Esophagus squamous epithelium (tissue), 5 donors: ENCODE results near the gene KLRC4. TPM values are rescaled to one million over a fixed set of nuclear protein-coding genes. Genes with fewer than 3 reads are reported as not detected.
"Not testable (repeated sequence)": the region's sequence is repeated elsewhere in the genome, so short reads cannot be mapped to it uniquely, and the experiment has no call there.

Source experiments
- DNase-seq: peaks from one replicate; lab custom pipeline; 2025; lab: John Stamatoyannopoulos, UW
- H3K27ac ChIP-seq, 4 donors: fragments of 200-600 bp; sonication (generic); one replicate each; pipeline ENCODE4 v1.5.1; 2016 to 2019; ENCODE audit warnings: mild to moderate bottlenecking in 1 of 4
- H3K27me3 ChIP-seq, 4 donors: fragments of 200-600 bp; sonication (generic); 1 replicate in 3 of 4; 2 replicates in 1 of 4; pipeline versions ENCODE4 v1.5.1 to v1.6.0; 2017 to 2021; ENCODE audit warnings: antibody characterized with exemption in 1 of 4
- H3K36me3 ChIP-seq, 3 donors: fragments of 200-600 bp; sonication (generic); one replicate each; pipeline ENCODE4 v1.5.1; 2016 to 2019
- H3K4me1 ChIP-seq, 3 donors: fragments of 200-600 bp; sonication (generic); one replicate each; pipeline ENCODE4 v1.5.1; 2017 to 2019
- H3K4me3 ChIP-seq, 4 donors: fragments of 200-600 bp; sonication (generic); 1 replicate in 3 of 4; 2 replicates in 1 of 4; pipeline ENCODE4 v1.5.1; 2016 to 2019; ENCODE audit warnings: mild to moderate bottlenecking in 2 of 4, moderate library complexity in 1 of 4
- H3K9me3 ChIP-seq, 3 donors: fragments of 200-600 bp; sonication (generic); one replicate each; pipeline ENCODE4 v1.5.1; 2016 to 2019
- CTCF ChIP-seq, 6 experiments: fragments of 450-650 bp in 4 of 6; fragments of 200-600 bp in 2 of 6; sonication (generic) in 2 of 6; IDR thresholded peaks; one replicate each; pipeline ENCODE4 v1.5.1; 2016 to 2019; ENCODE audit warnings: antibody characterized with exemption in 6 of 6, mild to moderate bottlenecking in 4 of 6, moderate library complexity in 4 of 6
- POLR2A ChIP-seq, 4 donors: fragments of 450-650 bp; IDR thresholded peaks; one replicate each; pipeline ENCODE4 v1.6.1; 2017; ENCODE audit warnings: antibody characterized with exemption in 4 of 4, mild to moderate bottlenecking in 4 of 4, moderate library complexity in 3 of 4
- WGBS, 2 donors: methylation state at CpG; one replicate each; pipeline ENCODE4 v1.1.5; 2018; 5-methylcytosine and 5-hydroxymethylcytosine counted together
- intact Hi-C: fragments of 100-400 bp; cut with DNase I; formaldehyde crosslinking; loops from one replicate; pipeline ENCODE4 v1.15.0; 2022
- total RNA-seq, 4 donors: library from RNA; depleted of rRNA; stranded (reverse); fragments of >200 nt; gene quantifications; one replicate each; pipeline ENCODE4 v1.1.0, GENCODE V29; 2016
- donor health status: DM: yes; HTN: yes; CAD: no.

Gene KLRC4
- total RNA-seq, 4 donors from 2014 or later, result 1.0 to 4.2 TPM; not detected in 2

GRCh38 chr12:10453156-10453555 lies 43.6 kb upstream of the KLRC4 start, which contains the start of gene KLRC1:
Gene KLRC1 (minus strand): TSS chr12:10453377. CDS start chr12:10451156, 2,221 bp downstream.
- DNase-seq, result no peak
- H3K4me1 ChIP-seq, result no peaks in the 10 kb centered on the region
- 35 to 40% methylated on average over 2 of the region's 2 CpGs for WGBS, 2 donors
- no peak within 1 kb of the TSS for H3K4me3 ChIP-seq
- no peaks in the 10 kb centered on the region for H3K36me3 ChIP-seq
- no peaks in the 10 kb centered on the region for H3K27me3 ChIP-seq
- H3K27ac ChIP-seq, result no peak within 1 kb of the TSS
- intact Hi-C loops, result no loop called here
- no peak for TF ChIP-seq CTCF (IDR thresholded peaks at IDR 0.05)
- no peak for TF ChIP-seq POLR2A (IDR thresholded peaks at IDR 0.05)
- peaks cover 0 to 18% (median 0%) of the 10 kb centered on the region in 3 donors for H3K9me3 ChIP-seq

DNA sequence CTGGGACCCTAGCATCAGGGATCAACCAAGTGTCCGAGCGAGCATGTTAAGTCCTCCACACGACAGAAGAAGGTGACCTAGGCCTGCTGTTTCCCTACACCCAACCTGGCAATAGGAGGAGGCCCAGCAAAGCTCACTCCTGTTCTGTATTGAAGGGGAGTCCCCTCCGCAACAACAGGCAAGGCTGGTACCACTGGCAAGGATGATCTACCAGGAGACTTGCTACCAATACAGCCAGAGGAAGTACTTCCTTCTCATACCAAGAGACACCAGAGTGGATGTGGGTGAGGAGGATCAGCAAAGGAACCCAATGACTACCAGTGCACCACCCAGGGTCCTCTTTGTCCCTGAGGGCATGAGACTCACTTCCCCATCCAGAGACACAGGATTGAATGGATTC lies 38.7 kb upstream of the KLRC4 start:
- TF ChIP-seq CTCF (IDR thresholded peaks at IDR 0.05) (no peak), POLR2A (IDR thresholded peaks at IDR 0.05) (no peak)
- no peaks in the 10 kb centered on the region for H3K9me3 ChIP-seq
- H3K36me3 ChIP-seq, result no peaks in the 10 kb centered on the region
- DNase-seq, result no peak
- H3K4me1 ChIP-seq, result no peaks in the 10 kb centered on the region
- no peak overlapping the region for H3K27ac ChIP-seq
- 86 to 100% methylated on average over 1 to 3 of the region's 4 CpGs for WGBS, 2 donors
- intact Hi-C loops, result no loop called here
- H3K27me3 ChIP-seq, result no peaks in the 10 kb centered on the region
- H3K4me3 ChIP-seq, result no peak overlapping the region

DNA sequence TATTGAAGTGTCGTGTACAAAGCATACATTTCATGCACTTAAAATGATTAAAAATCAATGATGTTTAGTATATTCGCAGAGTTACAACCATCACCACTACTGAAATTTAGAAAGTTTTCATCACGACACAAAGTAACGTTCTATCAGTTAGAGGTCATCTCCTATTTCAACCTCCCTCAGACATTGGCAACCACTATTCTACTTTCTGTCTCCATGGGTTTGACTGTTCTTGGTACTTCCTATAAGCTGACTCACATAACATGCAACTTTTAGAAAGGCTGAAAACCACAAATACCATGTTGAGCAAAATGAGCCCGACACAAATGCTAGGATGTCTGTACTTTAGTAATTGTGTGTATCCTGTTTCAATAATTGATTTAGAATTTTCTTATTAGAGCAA lies 36.5 kb upstream of the KLRC4 start:
- H3K4me3 ChIP-seq, intact Hi-C loops, H3K36me3 ChIP-seq, DNase-seq, H3K4me1 ChIP-seq, H3K27me3 ChIP-seq, H3K27ac ChIP-seq, H3K9me3 ChIP-seq: not testable (repeated sequence)
- 83 to 90% methylated on average over 5 of the region's 5 CpGs for WGBS, 2 donors

DNA sequence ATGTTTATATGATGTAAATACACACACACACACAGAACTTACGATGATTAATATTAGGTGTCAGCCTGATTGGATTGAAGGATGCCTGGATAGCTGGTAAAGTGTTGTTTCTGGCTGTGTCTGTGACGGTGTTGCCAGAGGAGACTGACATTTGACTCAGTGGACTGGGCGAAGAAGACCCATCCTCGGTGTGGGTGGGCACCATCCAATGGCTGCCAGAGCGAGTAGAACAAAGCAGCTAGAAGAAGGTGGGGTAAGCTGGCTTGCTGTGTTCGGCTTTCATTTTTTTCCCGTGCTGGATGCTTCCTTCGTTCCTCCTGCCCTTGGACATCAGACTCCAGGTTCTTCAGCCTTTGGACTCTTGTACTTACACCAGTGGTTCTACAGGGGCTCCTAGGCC lies 31.6 kb upstream of the KLRC4 start:
- DNase-seq, intact Hi-C loops, H3K9me3 ChIP-seq, H3K36me3 ChIP-seq, H3K4me1 ChIP-seq, H3K27me3 ChIP-seq, H3K27ac ChIP-seq, H3K4me3 ChIP-seq: not testable (repeated sequence)
- WGBS, 2 donors, result 88 to 91% methylated on average over 8 of the region's 8 CpGs

- H3K27ac ChIP-seq, DNase-seq, H3K36me3 ChIP-seq, H3K4me1 ChIP-seq, intact Hi-C loops, H3K9me3 ChIP-seq, H3K4me3 ChIP-seq, H3K27me3 ChIP-seq: not testable (repeated sequence)
- 44 to 53% methylated on average over 2 of the region's 2 CpGs for WGBS, 2 donors
Measured at GRCh38 chr12:10439608-10440274, 30.2 kb upstream of the KLRC4 start.

DNA sequence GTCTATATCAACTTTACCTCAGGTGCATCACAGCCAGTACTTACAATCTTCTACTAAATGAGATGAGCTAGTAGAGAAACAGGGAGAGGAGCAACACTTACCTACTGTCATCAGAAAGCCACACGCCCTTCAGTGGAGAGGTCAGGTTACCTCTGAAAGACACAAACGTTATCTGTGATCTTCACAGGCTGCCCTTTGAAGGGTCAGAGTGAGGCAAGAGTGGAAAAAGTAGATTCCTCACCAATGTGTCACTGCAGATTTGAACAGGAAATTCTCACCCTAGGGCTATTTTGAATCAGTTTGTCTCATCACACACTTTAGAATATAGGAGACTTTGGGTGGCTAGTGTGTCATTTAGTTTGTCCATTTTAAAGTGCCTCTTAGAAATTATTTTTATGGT lies 28.0 kb upstream of the KLRC4 start:
- DNase-seq, H3K36me3 ChIP-seq, intact Hi-C loops, H3K4me3 ChIP-seq, H3K4me1 ChIP-seq, H3K27me3 ChIP-seq, H3K27ac ChIP-seq, H3K9me3 ChIP-seq: not testable (repeated sequence)
- no CpG with 5 or more reads among the region's 2 CpGs for WGBS, 2 donors

GRCh38 chr12:10435816-10436215 lies 26.3 kb upstream of the KLRC4 start, which contains the start of gene KLRC2:
Gene KLRC2 (minus strand): TSS chr12:10436010. CDS start chr12:10435986, 24 bp downstream.
- intact Hi-C loops, H3K9me3 ChIP-seq, H3K27ac ChIP-seq, H3K4me1 ChIP-seq, H3K36me3 ChIP-seq, H3K27me3 ChIP-seq, DNase-seq, H3K4me3 ChIP-seq: not testable (repeated sequence)
- WGBS, 2 donors, result 13 to 18% methylated on average over 3 of the region's 3 CpGs

GRCh38 chr12:10430623-10431022 lies 21.1 kb upstream of the KLRC4 start:
- H3K4me1 ChIP-seq, H3K27ac ChIP-seq, intact Hi-C loops, DNase-seq, H3K4me3 ChIP-seq, H3K27me3 ChIP-seq, H3K9me3 ChIP-seq, H3K36me3 ChIP-seq: not testable (repeated sequence)
- WGBS, 2 donors, result 85% methylated on average over 4 of the region's 4 CpGs

DNA sequence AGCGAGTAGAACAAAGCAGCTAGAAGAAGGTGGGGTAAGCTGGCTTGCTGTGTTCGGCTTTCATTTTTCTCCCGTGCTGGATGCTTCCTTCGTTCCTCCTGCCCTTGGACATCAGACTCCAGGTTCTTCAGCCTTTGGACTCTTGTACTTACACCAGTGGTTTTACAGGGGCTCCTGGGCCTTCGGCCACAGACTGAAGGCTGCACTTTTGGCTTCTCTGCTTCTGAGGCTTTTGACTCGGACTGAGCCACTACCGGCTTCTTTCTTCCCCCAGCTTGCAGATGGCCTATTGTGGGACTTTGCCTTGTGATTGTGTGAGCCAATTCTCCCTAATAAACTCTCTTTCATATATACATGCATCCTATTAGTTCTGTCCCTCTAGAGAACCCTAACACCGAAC lies 16.4 kb upstream of the KLRC4 start:
- H3K9me3 ChIP-seq, DNase-seq, H3K27me3 ChIP-seq, H3K36me3 ChIP-seq, H3K27ac ChIP-seq, intact Hi-C loops, H3K4me3 ChIP-seq, H3K4me1 ChIP-seq: not testable (repeated sequence)
- 95 to 96% methylated on average over 6 to 8 of the region's 8 CpGs for WGBS, 2 donors

DNA sequence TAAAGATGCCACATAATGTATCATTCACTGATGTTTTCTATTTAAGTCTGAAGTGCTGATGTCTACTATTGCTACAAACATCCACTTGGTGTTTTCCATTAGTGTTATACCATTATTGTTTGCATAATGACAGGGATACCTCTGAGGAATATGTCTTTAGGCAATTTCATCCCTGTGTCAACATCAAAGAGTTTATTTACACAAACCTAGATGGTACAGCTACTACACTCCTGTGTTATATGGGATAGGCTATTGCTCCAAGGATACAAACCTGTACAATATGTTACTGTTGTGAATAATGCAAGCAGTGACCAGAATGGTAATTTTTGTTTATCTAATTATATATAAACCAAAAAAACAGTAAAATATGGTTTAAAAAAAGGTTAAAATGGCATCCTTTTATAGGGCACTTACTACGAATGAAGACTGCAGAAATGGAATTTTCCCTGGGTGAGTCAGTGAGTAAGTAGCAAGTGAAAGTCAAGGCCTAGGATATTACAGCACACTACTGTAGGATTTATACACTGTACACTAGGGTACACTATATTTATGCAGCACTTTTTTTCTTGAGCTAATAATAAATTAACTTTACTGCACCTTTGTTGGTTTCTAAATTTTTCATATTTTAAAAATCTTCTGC lies 14.8 kb upstream of the KLRC4 start:
- H3K27me3 ChIP-seq, DNase-seq, H3K9me3 ChIP-seq, intact Hi-C loops, H3K4me3 ChIP-seq, H3K4me1 ChIP-seq, H3K36me3 ChIP-seq, H3K27ac ChIP-seq: not testable (repeated sequence)
- no CpG with 5 or more reads among the region's 1 CpG for WGBS, 2 donors

DNA sequence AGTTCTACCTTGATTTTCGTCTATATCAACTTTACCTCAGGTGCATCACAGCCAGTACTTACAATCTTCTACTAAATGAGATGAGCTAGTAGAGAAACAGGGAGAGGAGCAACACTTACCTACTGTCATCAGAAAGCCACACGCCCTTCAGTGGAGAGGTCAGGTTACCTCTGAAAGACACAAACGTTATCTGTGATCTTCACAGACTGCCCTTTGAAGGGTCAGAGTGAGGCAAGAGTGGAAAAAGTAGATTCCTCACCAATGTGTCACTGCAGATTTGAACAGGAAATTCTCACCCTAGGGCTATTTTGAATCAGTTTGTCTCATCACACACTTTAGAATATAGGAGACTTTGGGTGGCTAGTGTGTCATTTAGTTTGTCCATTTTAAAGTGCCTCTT lies 12.6 kb upstream of the KLRC4 start:
- 25 to 27% methylated on average over 2 of the region's 3 CpGs for WGBS, 2 donors
- H3K27ac ChIP-seq, H3K4me3 ChIP-seq, H3K4me1 ChIP-seq, H3K36me3 ChIP-seq, DNase-seq, H3K9me3 ChIP-seq, intact Hi-C loops, H3K27me3 ChIP-seq: not testable (repeated sequence)
